ENCODE data around the gene NEK1. TPM values are rescaled to one million over a fixed set of nuclear protein-coding genes. Genes with fewer than 3 reads are reported as not detected.

Gene NEK1
- total and polyA plus RNA-seq, 3 donors from 2014 or later = 10.3 to 27.9 (median 25.5) TPM

DNA sequence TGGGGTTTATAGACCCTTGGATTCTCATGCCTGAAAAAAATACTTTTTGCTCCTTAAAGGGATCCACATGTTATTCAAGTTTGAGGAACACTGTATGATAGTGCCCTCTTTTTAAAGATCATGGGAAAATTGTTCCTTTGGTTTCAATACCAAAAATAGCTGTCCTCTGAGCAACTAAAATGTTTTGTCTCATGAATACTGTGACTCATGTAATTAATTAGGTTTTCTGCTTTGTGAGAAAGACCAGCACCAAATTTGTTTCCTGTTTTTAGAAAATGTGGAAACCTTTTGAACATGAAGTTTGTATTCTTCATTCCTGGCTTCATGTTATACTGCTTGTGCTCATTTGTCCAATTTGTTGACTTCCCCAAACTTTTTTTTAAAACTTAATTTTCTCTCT lies 214.1 kb downstream of the NEK1 start:
- intact Hi-C loops (cut with DNase I; ENCODE audit: low total_unique reads) = no loop called here

GRCh38 chr4:169397762-169398161 lies 214.6 kb downstream of the NEK1 start:
- no peak for DNase-seq

More for the DNA sequence above, 214.1 kb downstream of the NEK1 start:
- no peak overlapping the region for H3K4me3 ChIP-seq
- no peak overlapping the region for H3K27ac ChIP-seq
- DNase-seq = no peak
- no peaks in the 10 kb centered on the region for H3K36me3 ChIP-seq (ENCODE audit: low read depth, missing control alignments)
- no peaks in the 10 kb centered on the region for H3K4me1 ChIP-seq
- no peak for TF ChIP-seq POLR2A (IDR thresholded peaks at IDR 0.05)
- TF ChIP-seq, protein P1, sequence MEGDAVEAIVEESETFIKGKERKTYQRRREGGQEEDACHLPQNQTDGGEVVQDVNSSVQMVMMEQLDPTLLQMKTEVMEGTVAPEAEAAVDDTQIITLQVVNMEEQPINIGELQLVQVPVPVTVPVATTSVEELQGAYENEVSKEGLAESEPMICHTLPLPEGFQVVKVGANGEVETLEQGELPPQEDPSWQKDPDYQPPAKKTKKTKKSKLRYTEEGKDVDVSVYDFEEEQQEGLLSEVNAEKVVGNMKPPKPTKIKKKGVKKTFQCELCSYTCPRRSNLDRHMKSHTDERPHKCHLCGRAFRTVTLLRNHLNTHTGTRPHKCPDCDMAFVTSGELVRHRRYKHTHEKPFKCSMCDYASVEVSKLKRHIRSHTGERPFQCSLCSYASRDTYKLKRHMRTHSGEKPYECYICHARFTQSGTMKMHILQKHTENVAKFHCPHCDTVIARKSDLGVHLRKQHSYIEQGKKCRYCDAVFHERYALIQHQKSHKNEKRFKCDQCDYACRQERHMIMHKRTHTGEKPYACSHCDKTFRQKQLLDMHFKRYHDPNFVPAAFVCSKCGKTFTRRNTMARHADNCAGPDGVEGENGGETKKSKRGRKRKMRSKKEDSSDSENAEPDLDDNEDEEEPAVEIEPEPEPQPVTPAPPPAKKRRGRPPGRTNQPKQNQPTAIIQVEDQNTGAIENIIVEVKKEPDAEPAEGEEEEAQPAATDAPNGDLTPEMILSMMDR (IDR thresholded peaks at IDR 0.05) = no peak
- no peaks in the 10 kb centered on the region for H3K27me3 ChIP-seq
- no peaks in the 10 kb centered on the region for H3K9me3 ChIP-seq

GRCh38 chr4:169385376-169385775 lies 227.0 kb downstream of the NEK1 start:
- no peaks in the 10 kb centered on the region for H3K9me3 ChIP-seq
- intact Hi-C loops (cut with DNase I; ENCODE audit: low total_unique reads) = no loop called here
- H3K27ac ChIP-seq = no peak overlapping the region
- no peak overlapping the region for H3K4me3 ChIP-seq
- WGBS, 2 donors = 69 to 76% methylated on average over 3 of the region's 3 CpGs
- H3K4me1 ChIP-seq = no peaks in the 10 kb centered on the region
- TF ChIP-seq POLR2A (IDR thresholded peaks at IDR 0.05) = no peak
- TF ChIP-seq, protein P1 (IDR thresholded peaks at IDR 0.05) = no peak
- no peak for DNase-seq
- H3K27me3 ChIP-seq = no peaks in the 10 kb centered on the region
- no peaks in the 10 kb centered on the region for H3K36me3 ChIP-seq (ENCODE audit: low read depth, missing control alignments)

More at GRCh38 chr4:169397762-169398161, 214.6 kb downstream of the NEK1 start:
- Histone ChIP-seq H3K27me3 (no peaks in the 10 kb centered on the region), H3K9me3 (no peaks in the 10 kb centered on the region), H3K4me1 (no peaks in the 10 kb centered on the region), H3K36me3 (ENCODE audit: low read depth, missing control alignments) (no peaks in the 10 kb centered on the region), H3K4me3 (no peak overlapping the region), H3K27ac (no peak overlapping the region)
- intact Hi-C loops (cut with DNase I; ENCODE audit: low total_unique reads) = no loop called here
- WGBS, 2 donors = 79% methylated on average over 2 of the region's 2 CpGs
- TF ChIP-seq, protein P1 (IDR thresholded peaks at IDR 0.05) = no peak
- no peak for TF ChIP-seq POLR2A (IDR thresholded peaks at IDR 0.05)

DNA sequence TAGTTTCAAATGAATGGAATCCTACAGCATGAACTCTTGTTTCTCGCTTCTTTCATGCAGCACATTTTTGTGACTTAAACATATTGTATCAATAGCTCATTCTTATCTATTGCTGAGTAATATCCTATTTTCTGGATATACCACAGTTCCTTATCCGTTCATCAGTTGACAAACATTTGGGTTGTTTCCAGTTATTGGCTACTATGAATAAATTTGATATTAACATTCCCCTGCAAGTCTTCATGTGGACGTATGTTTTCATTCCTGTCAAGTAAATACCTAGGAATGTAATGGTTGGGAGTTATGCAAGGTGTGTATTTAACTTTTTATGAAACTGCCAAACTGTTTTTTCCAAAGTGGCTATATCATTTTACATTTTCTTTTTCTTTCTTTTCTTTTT lies 227.6 kb downstream of the NEK1 start:
- no peak for DNase-seq
- H3K36me3 ChIP-seq (ENCODE audit: low read depth, missing control alignments) = no peaks in the 10 kb centered on the region
- no peak for TF ChIP-seq POLR2A (IDR thresholded peaks at IDR 0.05)
- 88 to 91% methylated on average over 3 of the region's 3 CpGs for WGBS, 2 donors
- intact Hi-C loops (cut with DNase I; ENCODE audit: low total_unique reads) = no loop called here
- H3K4me1 ChIP-seq = no peaks in the 10 kb centered on the region
- H3K27ac ChIP-seq = no peak overlapping the region
- no peaks in the 10 kb centered on the region for H3K27me3 ChIP-seq
- H3K4me3 ChIP-seq = no peak overlapping the region
- H3K9me3 ChIP-seq = no peaks in the 10 kb centered on the region

DNA sequence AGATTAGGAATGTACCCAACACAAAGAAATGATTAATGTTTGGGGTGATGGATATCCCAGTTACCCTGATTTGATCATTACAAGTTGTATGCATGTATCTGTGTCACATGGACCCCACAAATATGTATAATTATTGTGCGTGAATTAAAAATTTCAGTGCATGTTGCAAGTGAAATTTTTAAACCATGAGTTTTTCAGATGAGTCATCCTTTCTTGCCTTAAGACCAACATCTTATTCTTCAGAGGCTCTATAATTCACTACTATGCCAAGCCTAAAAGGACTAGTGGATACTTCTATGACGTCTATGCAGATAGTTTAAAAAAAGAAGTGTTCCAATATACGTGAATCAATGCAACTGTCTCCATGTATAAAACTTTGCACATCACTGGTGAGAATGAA lies 228.7 kb downstream of the NEK1 start:
- TF ChIP-seq, protein P1 (IDR thresholded peaks at IDR 0.05) = no peak
- no peak for TF ChIP-seq POLR2A (IDR thresholded peaks at IDR 0.05)
- 72 to 78% methylated on average over 3 of the region's 3 CpGs for WGBS, 2 donors
- DNase-seq = no peak

More for the DNA sequence above, 228.7 kb downstream of the NEK1 start:
- intact Hi-C loops (cut with DNase I; ENCODE audit: low total_unique reads) = no loop called here
- Histone ChIP-seq H3K36me3 (ENCODE audit: low read depth, missing control alignments) (no peaks in the 10 kb centered on the region), H3K9me3 (no peaks in the 10 kb centered on the region), H3K27me3 (no peaks in the 10 kb centered on the region), H3K4me1 (no peaks in the 10 kb centered on the region), H3K4me3 (no peak overlapping the region), H3K27ac (no peak overlapping the region)

All from testis (tissue), 3 donors.